Tibial artery (tissue), 4 donors: Measurements from ENCODE around the gene TGIF1.

ENCODE experiments used
- DNase-seq, 2 donors: peaks; one replicate each; pipeline ENCODE4 v3.0.0-alpha.2; 2019
- H3K27ac ChIP-seq, 2 donors: fragments of 200-600 bp; sonication (generic) in 1 of 2; 1 replicate in 1 of 2; 2 replicates in 1 of 2; pipeline ENCODE4 v1.5.1; 2018 to 2019; ENCODE audit warnings: mild to moderate bottlenecking in 1 of 2
- H3K27me3 ChIP-seq, 2 donors: fragments of 200-600 bp; sonication (generic) in 1 of 2; one replicate each; pipeline versions ENCODE4 v1.5.1 to v1.6.0; 2016 to 2019
- H3K36me3 ChIP-seq, 3 donors: fragments of 200-600 bp; sonication (generic) in 2 of 3; one replicate each; pipeline ENCODE4 v1.5.1; 2016 to 2019; ENCODE audit warnings: mild to moderate bottlenecking in 2 of 3
- H3K4me1 ChIP-seq, 4 donors: fragments of 200-600 bp; sonication (generic) in 2 of 4; 1 replicate in 3 of 4; 2 replicates in 1 of 4; pipeline ENCODE4 v1.5.1; 2016 to 2019
- H3K4me3 ChIP-seq, 2 donors: fragments of 200-600 bp; sonication (generic) in 1 of 2; 1 replicate in 1 of 2; 2 replicates in 1 of 2; pipeline ENCODE4 v1.5.1; 2018 to 2019; ENCODE audit warnings: mild to moderate bottlenecking in 2 of 2
- H3K9me3 ChIP-seq, 3 donors: fragments of 200-600 bp; sonication (generic) in 1 of 3; one replicate each; pipeline ENCODE4 v1.5.1; 2016 to 2019
- CTCF ChIP-seq, 2 experiments: fragments of 200-600 bp in 1 of 2; fragments of 450-650 bp in 1 of 2; IDR thresholded peaks; one replicate each; pipeline ENCODE4 v1.5.1; 2017 to 2019; ENCODE audit warnings: antibody characterized with exemption in 2 of 2, mild to moderate bottlenecking in 1 of 2, moderate library complexity in 1 of 2
- intact Hi-C: fragments of 100-400 bp; cut with DNase I; formaldehyde crosslinking; loops from one replicate; pipeline ENCODE4 v1.15.0; 2023; ENCODE audit warnings: low total_unique reads

TGIF1 gene

GRCh38 chr18:3454365-3455089 lies 4.6 kb downstream of the TGIF1 start:
- H3K27ac ChIP-seq, result peak overlapping the region; percentile 98 to 99
- peak overlapping the region; percentile 72 to 89 for H3K4me3 ChIP-seq
- TF ChIP-seq CTCF (IDR thresholded peaks at IDR 0.05), result peak; percentile 60 to 63
- DNase-seq, result no peak
- intact Hi-C loops, result loop anchor here (5.0 to 10.0 kb wide), 3 partner anchors 167 to 1000 kb away; partner anchors contain the start of gene DLGAP1
- no peaks in the 10 kb centered on the region for H3K27me3 ChIP-seq
- peaks cover 28 to 36% (median 36%) of the 10 kb centered on the region in 3 donors for H3K36me3 ChIP-seq
- H3K9me3 ChIP-seq, result no peaks in the 10 kb centered on the region
- H3K4me1 ChIP-seq, result peaks cover 0 to 48% (median 25%) of the 10 kb centered on the region in 4 donors

DNA sequence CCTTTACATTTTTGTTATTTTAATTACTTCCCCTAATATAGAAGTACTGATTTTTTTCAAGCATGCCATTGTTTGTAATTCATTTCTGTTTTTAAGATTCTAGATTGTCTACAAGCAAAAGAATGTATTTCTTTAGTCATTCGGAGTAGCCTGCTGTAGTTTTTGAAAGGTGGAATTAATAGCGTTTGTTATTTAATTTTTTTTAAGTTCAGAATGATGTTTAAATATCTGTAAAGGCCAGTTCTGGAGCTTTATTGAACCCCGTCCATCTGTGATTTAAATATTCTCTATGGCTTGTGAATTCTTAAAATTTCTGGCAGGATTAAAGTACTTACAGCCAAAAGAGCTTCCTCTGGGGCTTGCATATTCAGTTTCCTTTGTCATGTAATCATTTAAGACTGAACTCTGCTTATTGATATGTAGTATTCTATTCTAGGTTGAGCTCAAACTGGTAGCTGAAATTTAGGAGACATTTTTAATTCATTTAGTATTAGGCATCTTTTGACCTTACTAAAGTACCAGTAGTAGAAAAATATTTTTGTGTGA lies 5.2 kb downstream of the TGIF1 start:
- peak overlapping the region; percentile 27 to 99 for H3K27ac ChIP-seq
- no peak for TF ChIP-seq CTCF (IDR thresholded peaks at IDR 0.05)
- H3K4me1 ChIP-seq, result peaks cover 0 to 49% (median 25%) of the 10 kb centered on the region in 4 donors
- peak overlapping the region in 1 of 2 donors; percentile 89 for H3K4me3 ChIP-seq
- no peaks in the 10 kb centered on the region for H3K9me3 ChIP-seq
- peaks cover 28 to 40% (median 36%) of the 10 kb centered on the region in 3 donors for H3K36me3 ChIP-seq
- intact Hi-C loops, result loop anchor here (5.0 to 10.0 kb wide), 3 partner anchors 168 to 1000 kb away; partner anchors contain the start of gene DLGAP1
- DNase-seq, result no peak
- no peaks in the 10 kb centered on the region for H3K27me3 ChIP-seq

- intact Hi-C loops, result loop anchor here (5.0 to 10.0 kb wide), 3 partner anchors 169 to 999 kb away; partner anchors contain the start of gene DLGAP1
- peaks cover 0 to 49% (median 25%) of the 10 kb centered on the region in 4 donors for H3K4me1 ChIP-seq
- no peak overlapping the region for H3K27ac ChIP-seq
Measured at GRCh38 chr18:3455907-3456685, 6.1 kb downstream of the TGIF1 start.

DNA sequence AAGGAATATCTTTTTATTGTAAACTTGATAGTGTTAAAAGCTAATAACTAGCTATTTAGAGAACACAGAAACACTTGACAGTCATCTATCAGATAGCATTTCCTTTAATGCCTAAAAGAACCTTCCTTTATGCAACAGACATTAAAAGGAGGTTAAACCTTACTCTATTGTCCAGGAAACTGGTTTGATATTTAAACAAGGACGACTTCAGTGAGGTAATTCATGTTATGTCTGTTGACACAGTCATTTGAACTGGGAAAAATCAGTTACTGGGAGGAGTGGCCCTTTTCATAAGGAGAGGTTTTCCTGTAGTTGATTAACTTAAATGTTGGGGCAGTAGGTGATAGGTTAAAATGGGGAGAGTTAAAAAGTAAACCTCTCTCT lies 6.7 kb downstream of the TGIF1 start:
- H3K4me3 ChIP-seq, result no peak overlapping the region
- no peaks in the 10 kb centered on the region for H3K27me3 ChIP-seq
- intact Hi-C loops, result loop anchor here (5.0 to 10.0 kb wide), 3 partner anchors 169 to 998 kb away; partner anchors contain the start of gene DLGAP1
- TF ChIP-seq CTCF (IDR thresholded peaks at IDR 0.05), result no peak
- no peaks in the 10 kb centered on the region for H3K9me3 ChIP-seq
- peaks cover 0 to 49% (median 25%) of the 10 kb centered on the region in 4 donors for H3K4me1 ChIP-seq
- H3K27ac ChIP-seq, result no peak overlapping the region
- peaks cover 40 to 55% (median 49%) of the 10 kb centered on the region in 3 donors for H3K36me3 ChIP-seq
- DNase-seq, result no peak

More at GRCh38 chr18:3455907-3456685, 6.1 kb downstream of the TGIF1 start:
- H3K4me3 ChIP-seq, result no peak overlapping the region
- H3K27me3 ChIP-seq, result no peaks in the 10 kb centered on the region
- H3K36me3 ChIP-seq, result peaks cover 35 to 49% (median 44%) of the 10 kb centered on the region in 3 donors
- no peak for TF ChIP-seq CTCF (IDR thresholded peaks at IDR 0.05)
- H3K9me3 ChIP-seq, result no peaks in the 10 kb centered on the region
- no peak for DNase-seq

GRCh38 chr18:3457261-3457724 lies 7.3 kb downstream of the TGIF1 start:
- Histone ChIP-seq H3K4me3 (no peak overlapping the region), H3K36me3 (peaks cover 45 to 60% (median 53%) of the 10 kb centered on the region in 3 donors), H3K9me3 (peaks cover 0 to 4% (median 0%) of the 10 kb centered on the region in 3 donors), H3K27me3 (no peaks in the 10 kb centered on the region), H3K4me1 (peaks cover 0 to 49% (median 25%) of the 10 kb centered on the region in 4 donors), H3K27ac (no peak overlapping the region)
- intact Hi-C loops, result loop anchor here (5.0 to 10.0 kb wide), 3 partner anchors 170 to 998 kb away; partner anchors contain the start of gene DLGAP1
- DNase-seq, result no peak
- no peak for TF ChIP-seq CTCF (IDR thresholded peaks at IDR 0.05)
